Mesendoderm (in vitro differentiated cells): Measurements from ENCODE around the gene RPP30.

Source experiments
- DNase-seq: peaks from one replicate; pipeline ENCODE4 v3.0.0; 2013
- H2AK5ac ChIP-seq: 2 replicates; pipeline ENCODE4 v1.6.1; 2013; ENCODE audit warnings: low read length, inconsistent platforms
- H2BK120ac ChIP-seq: 2 replicates; pipeline ENCODE4 v1.6.1; 2013; ENCODE audit warnings: low read depth, mild to moderate bottlenecking, low read length, moderate library complexity, mixed read lengths
- H2BK15ac ChIP-seq: replicated peaks from 2 replicates; pipeline ENCODE4 v1.6.1; 2013; ENCODE audit warnings: low read depth, mild to moderate bottlenecking, moderate library complexity
- H2BK5ac ChIP-seq: 2 replicates; pipeline ENCODE4 v1.6.1; 2013; ENCODE audit warnings: low read length, inconsistent platforms
- H3K18ac ChIP-seq: 2 replicates; pipeline ENCODE4 v1.6.1; 2013; ENCODE audit warnings: mild to moderate bottlenecking, low read length, mixed read lengths
- H3K23ac ChIP-seq: one replicate; pipeline ENCODE4 v1.6.1; 2013; ENCODE audit warnings: low read length
- H3K27ac ChIP-seq: 2 replicates; pipeline ENCODE4 v1.5.1; 2013; ENCODE audit warnings: low read depth, mild to moderate bottlenecking, inconsistent platforms, low read length, moderate library complexity
- H3K27me3 ChIP-seq: 2 replicates; pipeline ENCODE4 v1.6.1; 2013; ENCODE audit warnings: low read length, control low read depth, mild to moderate bottlenecking, inconsistent platforms; ENCODE audit not compliant: insufficient read depth, poor library complexity
- H3K36me3 ChIP-seq: 2 replicates; pipeline ENCODE4 v1.6.1; 2013; ENCODE audit warnings: low read length, inconsistent platforms; ENCODE audit not compliant: control insufficient read depth, insufficient read depth
- H3K4ac ChIP-seq: one replicate; pipeline ENCODE4 v1.6.1; 2013; ENCODE audit warnings: low read depth, mild to moderate bottlenecking, low read length, moderate library complexity
- H3K4me1 ChIP-seq: 2 replicates; pipeline ENCODE4 v1.6.1; 2013; ENCODE audit warnings: low read depth, low read length, inconsistent platforms; ENCODE audit not compliant: control insufficient read depth
- H3K4me2 ChIP-seq: 2 replicates; pipeline ENCODE4 v1.6.1; 2013; ENCODE audit warnings: low read length
- H3K4me3 ChIP-seq: 2 replicates; pipeline ENCODE4 v1.5.1; 2013; ENCODE audit warnings: mild to moderate bottlenecking, low read length
- H3K56ac ChIP-seq: one replicate; pipeline ENCODE4 v1.6.1; 2013; ENCODE audit warnings: low read length
- H3K79me1 ChIP-seq: 2 replicates; pipeline ENCODE4 v1.6.1; 2013; ENCODE audit warnings: low read length, inconsistent platforms
- H3K79me2 ChIP-seq: 2 replicates; pipeline ENCODE4 v1.6.1; 2013; ENCODE audit warnings: mild to moderate bottlenecking, low read length; ENCODE audit not compliant: control insufficient read depth, insufficient read depth
- H3K9ac ChIP-seq: 2 replicates; pipeline ENCODE4 v1.6.1; 2013; ENCODE audit warnings: low read length, inconsistent platforms
- H4K5ac ChIP-seq: one replicate; pipeline ENCODE4 v1.6.1; 2013; ENCODE audit warnings: low read length
- H4K8ac ChIP-seq: one replicate; pipeline ENCODE4 v1.6.1; 2013; ENCODE audit warnings: low read depth, mild to moderate bottlenecking, control low read depth, low read length, moderate library complexity
- WGBS: extraction: QIAGEN DNeasy Blood & Tissue Kit; methylation state at CpG from one replicate; pipeline ENCODE4 v1.1.7; 2013; ENCODE audit warnings: low lambda C conversion rate, missing lambda C conversion rate; ENCODE audit not compliant: insufficient coverage; ENCODE audit errors: extremely low coverage; 5-methylcytosine and 5-hydroxymethylcytosine counted together

RPP30 gene

GRCh38 chr10:90860790-90861189 lies 11.0 kb upstream of the RPP30 start:
- Histone ChIP-seq H3K18ac (no peak overlapping the region), H3K79me2 (peaks cover 16% of the 10 kb centered on the region), H3K23ac (no peak overlapping the region), H4K8ac (no peak overlapping the region), H3K27me3 (no peaks in the 10 kb centered on the region), H3K9ac (no peak overlapping the region), H2BK5ac (no peak overlapping the region), H4K5ac (no peak overlapping the region), H2AK5ac (no peak overlapping the region), H2BK120ac (no peak overlapping the region), H3K27ac (no peak overlapping the region), H3K79me1 (no peaks in the 10 kb centered on the region), H3K4me1 (no peaks in the 10 kb centered on the region), H3K36me3 (no peaks in the 10 kb centered on the region), H2BK15ac (no peak overlapping the region), H3K4ac (no peak overlapping the region), H3K56ac (no peak overlapping the region), H3K4me3 (no peak overlapping the region), H3K4me2 (no peak overlapping the region)
- WGBS = no CpG with 5 or more reads among the region's 1 CpG
- no peak for DNase-seq

DNA sequence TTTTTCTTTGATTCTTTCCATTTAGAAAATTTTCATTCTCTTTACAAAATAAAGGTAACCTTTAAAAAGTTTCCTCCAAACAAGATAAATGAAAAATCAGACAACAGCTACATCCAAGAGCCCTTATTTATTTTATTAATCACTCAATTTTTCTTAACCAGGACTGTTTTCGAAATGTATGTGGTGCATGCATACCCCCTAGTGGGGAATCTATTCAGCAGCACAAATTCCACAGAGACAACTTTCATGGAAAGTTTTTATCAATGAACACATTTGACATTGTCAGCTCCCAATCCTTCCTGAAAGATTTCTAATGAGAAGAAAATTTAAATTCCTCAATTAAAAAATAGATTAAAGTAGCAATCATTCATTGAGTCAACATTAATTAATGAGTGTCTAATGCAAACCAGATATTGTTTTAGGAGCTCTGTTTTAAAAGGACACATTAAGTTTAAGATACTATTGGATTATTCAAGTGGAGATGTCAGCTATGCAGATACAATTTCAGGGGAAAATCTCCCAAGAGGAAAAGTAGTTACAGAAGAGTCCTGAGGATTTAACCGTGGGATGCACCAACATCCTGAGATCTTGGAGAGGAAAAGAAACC lies 8.8 kb upstream of the RPP30 start:
- H2BK120ac ChIP-seq = no peak overlapping the region
- H3K79me1 ChIP-seq = no peaks in the 10 kb centered on the region
- H3K18ac ChIP-seq = no peak overlapping the region
- no peak overlapping the region for H3K9ac ChIP-seq
- H2BK15ac ChIP-seq = no peak overlapping the region
- no peak overlapping the region for H3K4me2 ChIP-seq
- H2AK5ac ChIP-seq = no peak overlapping the region
- no peak overlapping the region for H4K8ac ChIP-seq
- no peak overlapping the region for H4K5ac ChIP-seq
- no peak overlapping the region for H3K56ac ChIP-seq
- peak; percentile 35 for DNase-seq
- no peaks in the 10 kb centered on the region for H3K36me3 ChIP-seq
- WGBS = no CpG with 5 or more reads among the region's 2 CpGs
- no peaks in the 10 kb centered on the region for H3K79me2 ChIP-seq
- no peak overlapping the region for H3K4ac ChIP-seq
- H3K27ac ChIP-seq = no peak overlapping the region
- no peak overlapping the region for H2BK5ac ChIP-seq
- no peaks in the 10 kb centered on the region for H3K4me1 ChIP-seq
- no peaks in the 10 kb centered on the region for H3K27me3 ChIP-seq
- H3K23ac ChIP-seq = no peak overlapping the region
- H3K4me3 ChIP-seq = no peak overlapping the region

DNA sequence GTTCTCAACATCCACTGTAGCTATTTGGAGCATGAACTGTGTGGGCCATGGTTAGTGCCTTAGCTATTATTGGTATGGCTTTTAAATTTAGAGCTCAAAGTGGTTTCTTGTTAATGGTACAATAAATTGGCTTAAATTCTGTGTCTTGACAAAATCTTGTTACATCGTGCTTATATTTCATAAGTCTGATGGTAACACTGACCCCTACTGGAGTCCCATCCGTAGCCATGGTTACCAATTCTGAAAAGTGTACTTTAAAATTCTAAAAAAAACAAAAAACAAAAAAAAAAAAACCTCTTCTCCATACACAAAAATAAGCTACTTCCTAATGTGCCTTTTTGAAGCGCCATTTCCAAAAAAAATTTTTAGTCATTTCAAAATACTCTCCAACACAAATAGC lies 6.4 kb upstream of the RPP30 start:
- Histone ChIP-seq H3K4me1 (no peaks in the 10 kb centered on the region), H3K4me3 (no peak overlapping the region), H2BK5ac (no peak overlapping the region), H2AK5ac (no peak overlapping the region), H3K27ac (no peak overlapping the region), H3K23ac (no peak overlapping the region), H2BK15ac (no peak overlapping the region), H3K4me2 (no peak overlapping the region), H3K56ac (no peak overlapping the region), H3K27me3 (no peaks in the 10 kb centered on the region), H3K79me1 (no peaks in the 10 kb centered on the region), H3K36me3 (no peaks in the 10 kb centered on the region), H3K18ac (no peak overlapping the region), H4K8ac (no peak overlapping the region), H3K9ac (no peak overlapping the region), H2BK120ac (no peak overlapping the region), H4K5ac (no peak overlapping the region), H3K79me2 (no peaks in the 10 kb centered on the region), H3K4ac (no peak overlapping the region)
- WGBS = 100% methylated on average over 1 of the region's 3 CpGs
- no peak for DNase-seq

DNA sequence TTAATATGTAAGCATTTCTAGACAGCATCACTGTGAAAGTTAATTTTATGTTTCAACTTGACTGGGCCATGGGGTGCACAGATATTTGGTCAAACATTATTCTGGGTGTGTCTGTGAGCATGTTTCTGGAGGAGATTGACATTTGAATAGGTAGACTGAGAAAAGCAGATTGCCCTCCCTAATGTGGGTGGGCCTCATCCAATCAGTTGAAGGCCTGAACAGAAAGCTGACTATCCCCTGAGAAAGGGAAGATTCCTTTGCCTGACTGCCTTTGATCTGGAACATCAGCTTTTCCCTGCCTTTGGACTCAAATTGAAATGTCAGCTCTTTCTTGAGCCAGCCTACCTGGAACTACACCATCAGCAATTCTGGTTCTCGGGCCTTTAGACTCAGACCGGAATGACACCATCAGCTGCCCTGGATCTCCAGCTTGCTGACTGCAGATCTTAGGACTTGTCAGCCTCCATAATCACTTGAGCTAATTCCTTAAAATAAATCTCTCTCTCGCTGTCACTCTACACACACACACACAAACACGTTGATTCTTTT lies 5.7 kb upstream of the RPP30 start:
- Histone ChIP-seq H3K36me3 (no peaks in the 10 kb centered on the region), H3K18ac (no peak overlapping the region), H3K56ac (no peak overlapping the region), H3K4me1 (no peaks in the 10 kb centered on the region), H4K8ac (no peak overlapping the region), H3K4me2 (no peak overlapping the region), H3K4ac (no peak overlapping the region), H2BK5ac (no peak overlapping the region), H2BK15ac (no peak overlapping the region), H3K9ac (no peak overlapping the region), H3K79me2 (no peaks in the 10 kb centered on the region), H4K5ac (no peak overlapping the region), H3K23ac (no peak overlapping the region), H3K27ac (no peak overlapping the region), H3K4me3 (no peak overlapping the region), H3K79me1 (no peaks in the 10 kb centered on the region), H2BK120ac (no peak overlapping the region), H3K27me3 (no peaks in the 10 kb centered on the region), H2AK5ac (no peak overlapping the region)
- no CpG with 5 or more reads among the region's 4 CpGs for WGBS
- no peak for DNase-seq

DNA sequence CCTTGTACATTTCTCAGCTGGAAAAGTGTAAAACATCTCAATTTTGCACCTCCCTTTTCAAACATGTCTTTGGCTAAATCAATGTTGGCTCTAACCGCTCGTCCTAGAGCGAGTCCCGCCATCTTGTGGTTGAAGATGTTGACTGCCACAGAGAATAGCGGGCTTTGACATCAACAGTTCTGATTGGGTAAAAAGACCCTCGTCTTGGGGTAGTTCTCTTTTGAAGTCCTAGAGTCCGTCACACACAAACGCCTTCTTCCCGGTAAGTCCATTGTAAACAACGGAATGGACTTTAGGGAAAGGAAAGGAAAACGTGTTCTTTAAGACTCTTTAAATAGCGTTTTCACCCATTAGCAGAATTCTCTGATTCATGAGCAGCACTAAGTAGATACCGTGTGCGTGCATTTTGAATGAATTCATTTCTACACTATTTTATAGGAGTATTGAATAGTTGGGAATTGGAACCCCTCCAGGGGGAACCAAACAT lies 452 bp upstream of the RPP30 start:
- H3K56ac ChIP-seq = peak overlapping the region; percentile 96
- no peak overlapping the region for H3K18ac ChIP-seq
- no peak overlapping the region for H3K4ac ChIP-seq
- H2BK120ac ChIP-seq = no peak overlapping the region
- H3K23ac ChIP-seq = no peak overlapping the region
- peak; percentile 97 for DNase-seq
- no peak overlapping the region for H2BK5ac ChIP-seq
- no peak overlapping the region for H4K8ac ChIP-seq
- WGBS = no CpG with 5 or more reads among the region's 14 CpGs
- no peak overlapping the region for H4K5ac ChIP-seq
- H3K4me1 ChIP-seq = peaks cover 3% of the 10 kb centered on the region
- peaks cover 11% of the 10 kb centered on the region for H3K79me1 ChIP-seq
- peak overlapping the region; percentile 51 for H3K9ac ChIP-seq
- H2BK15ac ChIP-seq = no peak overlapping the region
- no peaks in the 10 kb centered on the region for H3K36me3 ChIP-seq
- H3K27ac ChIP-seq = no peak overlapping the region
- H3K79me2 ChIP-seq = peaks cover 21% of the 10 kb centered on the region
- peak overlapping the region; percentile 79 for H3K4me2 ChIP-seq
- no peaks in the 10 kb centered on the region for H3K27me3 ChIP-seq
- peak overlapping the region; percentile 64 for H3K4me3 ChIP-seq
- H2AK5ac ChIP-seq = no peak overlapping the region

DNA sequence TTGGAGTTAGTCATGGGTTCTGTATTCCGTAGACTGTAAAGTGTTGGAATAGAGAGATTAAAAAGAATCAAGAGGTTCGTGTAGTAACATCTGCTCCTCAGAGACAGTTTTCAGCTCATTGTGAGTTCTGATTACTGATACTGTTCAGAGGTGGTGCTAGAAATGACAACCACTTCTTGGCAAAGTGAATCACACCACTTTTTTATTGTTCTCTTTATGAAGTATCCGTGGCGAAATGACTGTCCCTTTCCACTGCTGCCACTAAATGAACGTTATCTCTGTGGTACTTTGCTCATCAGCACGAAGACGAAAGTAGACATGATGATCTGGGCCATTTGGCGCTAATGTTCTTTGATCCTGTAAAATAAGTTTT lies 860 bp downstream of the RPP30 start:
- H4K5ac ChIP-seq = no peak overlapping the region
- no peak overlapping the region for H3K18ac ChIP-seq
- H3K56ac ChIP-seq = peak overlapping the region; percentile 96
- H3K4me1 ChIP-seq = peaks cover 3% of the 10 kb centered on the region
- H3K27ac ChIP-seq = no peak overlapping the region
- H3K4ac ChIP-seq = no peak overlapping the region
- peaks cover 21% of the 10 kb centered on the region for H3K79me2 ChIP-seq
- no peaks in the 10 kb centered on the region for H3K27me3 ChIP-seq
- WGBS = no CpG with 5 or more reads among the region's 8 CpGs
- peak overlapping the region; percentile 99 for H3K4me3 ChIP-seq
- H3K23ac ChIP-seq = no peak overlapping the region
- no peak for DNase-seq
- no peak overlapping the region for H4K8ac ChIP-seq
- H2BK120ac ChIP-seq = no peak overlapping the region
- peak overlapping the region; percentile 95 for H3K9ac ChIP-seq
- peaks cover 11% of the 10 kb centered on the region for H3K79me1 ChIP-seq
- H2AK5ac ChIP-seq = no peak overlapping the region
- no peak overlapping the region for H2BK15ac ChIP-seq
- H2BK5ac ChIP-seq = no peak overlapping the region
- peaks cover 3% of the 10 kb centered on the region for H3K36me3 ChIP-seq
- peak overlapping the region; percentile 99 for H3K4me2 ChIP-seq
